H9 (cell line): Measurements from ENCODE around the gene NRROS. TPM values are rescaled to one million over a fixed set of nuclear protein-coding genes. Genes with fewer than 3 reads are reported as not detected.

Experiments
- DNase-seq: peaks from one replicate; pipeline ENCODE4 v3.0.0-alpha.2; 2017
- H2AFZ ChIP-seq: one replicate; pipeline ENCODE4 v1.6.1; 2013; ENCODE audit warnings: mild to moderate bottlenecking, low read length, control low read depth, moderate library complexity
- H2AK5ac ChIP-seq: 2 replicates; pipeline ENCODE4 v1.6.1; 2013; ENCODE audit warnings: low read length, control low read depth, mixed read lengths; ENCODE audit not compliant: insufficient read length
- H2BK120ac ChIP-seq: one replicate; pipeline ENCODE4 v1.6.1; 2013; ENCODE audit warnings: low read depth, mild to moderate bottlenecking, low read length, control low read depth, inconsistent platforms; ENCODE audit not compliant: poor library complexity, severe bottlenecking
- H2BK12ac ChIP-seq: 2 replicates; pipeline ENCODE4 v1.6.1; 2013; ENCODE audit warnings: low read length, control low read depth, mixed read lengths, low read depth; ENCODE audit not compliant: insufficient read length
- H2BK15ac ChIP-seq: 2 replicates; pipeline ENCODE4 v1.6.1; 2013; ENCODE audit warnings: low read depth, low read length, control low read depth
- H2BK20ac ChIP-seq: one replicate; pipeline ENCODE4 v1.6.1; 2013; ENCODE audit warnings: low read depth, mild to moderate bottlenecking, low read length, control low read depth, inconsistent platforms; ENCODE audit not compliant: poor library complexity, severe bottlenecking
- H2BK5ac ChIP-seq: 2 replicates; pipeline ENCODE4 v1.6.1; 2013; ENCODE audit warnings: low read length, control low read depth, mixed read lengths; ENCODE audit not compliant: insufficient read length
- H3K14ac ChIP-seq: 2 replicates; pipeline ENCODE4 v1.6.1; 2013; ENCODE audit warnings: low read length, control low read depth; ENCODE audit not compliant: insufficient read depth
- H3K18ac ChIP-seq: 2 replicates; pipeline ENCODE4 v1.6.1; 2013; ENCODE audit warnings: low read depth, mild to moderate bottlenecking, mixed read lengths, low read length, control low read depth; ENCODE audit not compliant: insufficient read length
- H3K23ac ChIP-seq: 2 replicates; pipeline ENCODE4 v1.6.1; 2013; ENCODE audit warnings: low read length, control low read depth, mixed read lengths, low read depth; ENCODE audit not compliant: insufficient read length
- H3K23me2 ChIP-seq: 2 replicates; pipeline ENCODE4 v1.6.1; 2013; ENCODE audit warnings: low read depth, mild to moderate bottlenecking, mixed read lengths, low read length, control low read depth; ENCODE audit not compliant: insufficient read length, poor library complexity, severe bottlenecking
- H3K27ac ChIP-seq: 2 replicates; pipeline ENCODE4 v1.5.1; 2013; ENCODE audit warnings: low read length, control low read depth, mixed read lengths, low read depth; ENCODE audit not compliant: insufficient read length
- H3K27me3 ChIP-seq: 2 replicates; pipeline ENCODE4 v1.6.1; 2013; ENCODE audit warnings: low read length, control low read depth, inconsistent platforms; ENCODE audit not compliant: insufficient read depth
- H3K4ac ChIP-seq: 2 replicates; pipeline ENCODE4 v1.6.1; 2013; ENCODE audit warnings: low read depth, mild to moderate bottlenecking, control low read depth, inconsistent platforms, low read length, moderate library complexity
- H3K4me1 ChIP-seq: 2 replicates; pipeline ENCODE4 v1.6.1; 2013; ENCODE audit warnings: low read length, control low read depth, inconsistent platforms; ENCODE audit not compliant: insufficient read depth
- H3K4me2 ChIP-seq: 2 replicates; pipeline ENCODE4 v1.6.1; 2013; ENCODE audit warnings: low read length, control low read depth, mixed read lengths; ENCODE audit not compliant: insufficient read length, insufficient read depth
- H3K56ac ChIP-seq: 2 replicates; pipeline ENCODE4 v1.6.1; 2013; ENCODE audit warnings: low read depth, mild to moderate bottlenecking, mixed read lengths, low read length, control low read depth; ENCODE audit not compliant: insufficient read length
- H3K79me1 ChIP-seq: 2 replicates; pipeline ENCODE4 v1.6.1; 2013; ENCODE audit warnings: low read depth, mild to moderate bottlenecking, moderate library complexity, low read length, control low read depth, inconsistent platforms; ENCODE audit not compliant: insufficient read depth, poor library complexity, severe bottlenecking
- H3K79me2 ChIP-seq: 2 replicates; pipeline ENCODE4 v1.6.1; 2013; ENCODE audit warnings: low read length, control low read depth, inconsistent platforms; ENCODE audit not compliant: insufficient read depth
- H3K9ac ChIP-seq: 2 replicates; pipeline ENCODE4 v1.6.1; 2013; ENCODE audit warnings: low read length, control low read depth, mixed read lengths; ENCODE audit not compliant: insufficient read length; ENCODE audit errors: extremely low read depth
- H3K9me3 ChIP-seq: one replicate; pipeline ENCODE4 v1.6.1; 2013; ENCODE audit warnings: low read depth, low read length, inconsistent platforms; ENCODE audit not compliant: control insufficient read depth
- H3T11ph ChIP-seq: one replicate; pipeline ENCODE4 v1.6.1; 2013; ENCODE audit warnings: mild to moderate bottlenecking, low read length, control low read depth, inconsistent platforms
- H4K20me1 ChIP-seq: one replicate; pipeline ENCODE4 v1.6.1; 2013; ENCODE audit not compliant: control insufficient read depth, insufficient read length, insufficient read depth
- H4K5ac ChIP-seq: 2 replicates; pipeline ENCODE4 v1.6.1; 2013; ENCODE audit warnings: low read depth, mild to moderate bottlenecking, mixed read lengths, low read length, control low read depth; ENCODE audit not compliant: insufficient read length
- H4K8ac ChIP-seq: replicated peaks from 2 replicates; pipeline ENCODE4 v1.6.1; 2013; ENCODE audit warnings: low read length, control low read depth, mixed read lengths, low read depth; ENCODE audit not compliant: insufficient read length
- H4K91ac ChIP-seq: 2 replicates; pipeline ENCODE4 v1.6.1; 2013; ENCODE audit warnings: low read depth, mild to moderate bottlenecking, moderate library complexity, mixed read lengths, low read length, control low read depth; ENCODE audit not compliant: insufficient read length
- H3K27ac Mint-ChIP-seq, 3 experiments: 2 replicates in 2 of 3; 3 replicates in 1 of 3; pipeline ENCODE4 v1.8.0; 2020 to 2021; ENCODE audit warnings: mixed read lengths in 3 of 3, mild to moderate bottlenecking in 1 of 3, moderate library complexity in 1 of 3
- H3K27me3 Mint-ChIP-seq: 2 replicates; pipeline ENCODE4 v1.8.0; 2021; ENCODE audit warnings: low read depth, mild to moderate bottlenecking, moderate library complexity, mixed read lengths
- H3K36me3 Mint-ChIP-seq, 3 experiments: 2 replicates in 2 of 3; 3 replicates in 1 of 3; pipeline ENCODE4 v1.8.0; 2020 to 2021; ENCODE audit warnings: low read depth in 3 of 3, mixed read lengths in 3 of 3; ENCODE audit not compliant: insufficient read depth in 1 of 3
- H3K4me1 Mint-ChIP-seq, 2 experiments: 2 replicates each; pipeline ENCODE4 v1.8.0; 2020; ENCODE audit warnings: mixed read lengths in 2 of 2
- H3K4me3 Mint-ChIP-seq, 2 experiments: 2 replicates in 1 of 2; 3 replicates in 1 of 2; pipeline ENCODE4 v1.8.0; 2020 to 2021; ENCODE audit warnings: mild to moderate bottlenecking in 2 of 2, mixed read lengths in 2 of 2, moderate library complexity in 1 of 2
- H3K9me3 Mint-ChIP-seq, 2 experiments: 2 replicates in 1 of 2; 3 replicates in 1 of 2; pipeline ENCODE4 v1.8.0; 2020; ENCODE audit warnings: mild to moderate bottlenecking in 2 of 2, mixed read lengths in 2 of 2, moderate library complexity in 1 of 2
- CTCF ChIP-seq: fragments of 200-600 bp; sonication (generic); conservative IDR thresholded peaks from 3 replicates; pipeline ENCODE4 v1.8.0; 2021; ENCODE audit warnings: antibody characterized with exemption, mild to moderate bottlenecking
- WGBS: extraction: QIAGEN DNeasy Blood & Tissue Kit; methylation state at CpG from one replicate; pipeline ENCODE4 v1.1.7; 2013; ENCODE audit warnings: missing lambda C conversion rate, low lambda C conversion rate, mixed read lengths; ENCODE audit not compliant: insufficient read length; ENCODE audit errors: extremely low coverage; 5-methylcytosine and 5-hydroxymethylcytosine counted together
- total RNA-seq: library from RNA; stranded (reverse); gene quantifications from 2 replicates; pipeline ENCODE4 v1.2.1, GENCODE V29; 2021

NRROS gene
- total RNA-seq, 1 experiment from 2014 or later: 4.0 TPM

DNA sequence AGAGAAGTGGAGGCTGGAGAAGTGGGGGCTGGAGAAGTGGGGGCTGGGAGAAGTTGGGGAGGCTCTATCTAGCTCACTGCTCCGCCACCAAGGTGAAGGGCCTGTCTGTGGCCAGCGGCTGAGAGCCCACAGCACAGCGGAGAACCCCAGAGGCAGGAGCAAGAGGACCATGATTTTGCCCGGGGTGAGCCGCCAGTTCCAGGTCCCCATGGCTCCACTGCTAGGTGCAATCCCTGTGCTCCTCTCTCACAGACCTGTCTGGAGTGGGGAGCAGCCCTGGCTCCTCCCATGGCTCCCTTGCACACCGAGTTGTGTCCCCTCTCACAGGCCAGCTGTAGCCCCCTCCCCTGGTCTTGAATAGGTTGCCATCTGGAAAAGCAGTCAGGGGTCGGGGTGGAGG lies 4.7 kb upstream of the NRROS start:
- TF ChIP-seq CTCF: no peak
- Histone ChIP-seq H3K79me2 (no peaks in the 10 kb centered on the region), H3K14ac (no peak overlapping the region), H3K9me3 (no peaks in the 10 kb centered on the region), H3K4me2 (no peak overlapping the region), H3K4ac (no peak overlapping the region), H3K56ac (no peak overlapping the region), H2AFZ (no peak overlapping the region), H2BK5ac (no peak overlapping the region), H3K79me1 (no peaks in the 10 kb centered on the region), H3T11ph (no peak overlapping the region), H3K23me2 (peaks cover 8% of the 10 kb centered on the region), H2BK15ac (no peak overlapping the region), H3K9ac (no peak overlapping the region), H2AK5ac (no peak overlapping the region), H4K8ac (no peak overlapping the region), H3K23ac (no peak overlapping the region), H2BK12ac (no peak overlapping the region), H4K5ac (no peak overlapping the region), H2BK20ac (no peak overlapping the region), H3K27ac (no peak overlapping the region), H3K18ac (no peak overlapping the region), H3K4me1 (peaks cover 2% of the 10 kb centered on the region; the same call in 1 of the 2 replicates), H4K91ac (no peak overlapping the region), H3K27me3 (no peaks in the 10 kb centered on the region; the same call in 1 of the 2 replicates), H2BK120ac (no peak overlapping the region), H4K20me1 (no peaks in the 10 kb centered on the region)
- Mint-ChIP-seq H3K36me3 (peaks cover 0 to 5% (median 0%) of the 10 kb centered on the region in 3 experiments; a peak in 2 of 7 replicates), H3K9me3 (no peaks in the 10 kb centered on the region), H3K27ac (no peak overlapping the region), H3K4me3 (no peak overlapping the region), H3K27me3 (peaks cover 17% of the 10 kb centered on the region), H3K4me1 (peaks cover 35 to 41% of the 10 kb centered on the region in 2 experiments)
- DNase-seq: no peak
- no CpG with 5 or more reads among the region's 7 CpGs for WGBS
